Muscle of arm (tissue), 12 donors: Measurements from ENCODE around the gene PTPN2. TPM values are rescaled to one million over a fixed set of nuclear protein-coding genes. Genes with fewer than 3 reads are reported as not detected.

ENCODE experiments used
- DNase-seq: peaks from one replicate; pipeline ENCODE4 v3.0.0-alpha.2; 2013
- polyA plus RNA-seq, 12 donors: library from polyadenylated mRNA; unstranded; fragments of 120-200 nt; gene quantifications; one replicate each; pipeline ENCODE4 v1.2.1, GENCODE V29; 2013; ENCODE audit not compliant: insufficient read length in 12 of 12

The PTPN2 gene
- polyA plus RNA-seq, 12 donors, result 19.3 to 59.2 (median 31.7) TPM; not detected in 1

- no peak for DNase-seq
Observed at GRCh38 chr18:12861637-12862036, 22.4 kb downstream of the PTPN2 start.

- no peak for DNase-seq
Observed at GRCh38 chr18:12860530-12860929, 23.5 kb downstream of the PTPN2 start.

- DNase-seq, result no peak
Observed at GRCh38 chr18:12858991-12859390, 25.0 kb downstream of the PTPN2 start.

- no peak for DNase-seq
Observed at GRCh38 chr18:12857991-12858544, 26.0 kb downstream of the PTPN2 start.

GRCh38 chr18:12857215-12857905, 26.7 kb downstream of the PTPN2 start:
- no peak for DNase-seq

- DNase-seq, result no peak
Observed at GRCh38 chr18:12855916-12856315, 28.1 kb downstream of the PTPN2 start.

GRCh38 chr18:12852566-12853315, 31.3 kb downstream of the PTPN2 start:
- DNase-seq, result no peak

- no peak for DNase-seq
Observed at GRCh38 chr18:12851716-12852115, 32.3 kb downstream of the PTPN2 start.

- DNase-seq, result no peak
Observed at GRCh38 chr18:12849548-12849947, 34.5 kb downstream of the PTPN2 start.

GRCh38 chr18:12848405-12848804, 35.6 kb downstream of the PTPN2 start:
- no peak for DNase-seq

GRCh38 chr18:12844391-12844790, 39.6 kb downstream of the PTPN2 start:
- no peak for DNase-seq

- DNase-seq, result no peak
Observed at GRCh38 chr18:12843420-12844350, 40.4 kb downstream of the PTPN2 start.

GRCh38 chr18:12842459-12843380, 41.3 kb downstream of the PTPN2 start:
- no peak for DNase-seq

- no peak for DNase-seq
Observed at GRCh38 chr18:12841070-12841469, 43.0 kb downstream of the PTPN2 start.

- no peak for DNase-seq
Observed at GRCh38 chr18:12840382-12840781, 43.7 kb downstream of the PTPN2 start.

- DNase-seq, result no peak
Observed at GRCh38 chr18:12839526-12840196, 44.4 kb downstream of the PTPN2 start.

- DNase-seq, result no peak
Observed at GRCh38 chr18:12839057-12839525, 44.9 kb downstream of the PTPN2 start.

GRCh38 chr18:12838178-12838634, 45.8 kb downstream of the PTPN2 start:
- no peak for DNase-seq

- DNase-seq, result no peak
Observed at GRCh38 chr18:12837747-12838146, 46.3 kb downstream of the PTPN2 start.

GRCh38 chr18:12836551-12836950, 47.5 kb downstream of the PTPN2 start:
- DNase-seq, result no peak
